B cell (primary cell): ENCODE measurements around the gene SIGLEC8. TPM values are rescaled to one million over a fixed set of nuclear protein-coding genes. Genes with fewer than 3 reads are reported as not detected.
A peak's percentile ranks its signal among the peaks of the same experiment; 100 is the strongest.

Experiments used
- ATAC-seq: fragments of 200-7000 bp; cut with Tn5 transposase; one replicate; pipeline ENCODE4 v1.10.0; 2021; ENCODE audit warnings: low read depth, mild to moderate bottlenecking, moderate number of reproducible peaks, moderate library complexity
- CTCF ChIA-PET: fragments of 350-600 bp; sonication (Branson Sonifier 250); formaldehyde crosslinking; loops from one replicate; lab custom pipeline; 2021; ENCODE audit warnings: antibody characterized with exemption, inconsistent platforms; lab: Charles Lee
- POLR2A ChIA-PET: fragments of 350-600 bp; sonication (Branson Sonifier 250); formaldehyde crosslinking; loops from one replicate; lab custom pipeline; 2021; ENCODE audit warnings: antibody characterized with exemption; lab: Charles Lee
- DNase-seq: peaks from one replicate; pipeline ENCODE4 v3.0.0; 2013
- H2AFZ ChIP-seq: 2 replicates; pipeline ENCODE4 v1.6.1; 2012; ENCODE audit warnings: mild to moderate bottlenecking, low read depth, low read length; ENCODE audit not compliant: insufficient read depth, poor library complexity, severe bottlenecking
- H3K27ac ChIP-seq, 2 donors: 1 replicate in 1 of 2; 2 replicates in 1 of 2; pipeline ENCODE4 v1.5.1; 2012 to 2013; ENCODE audit warnings: low read length in 2 of 2, mild to moderate bottlenecking in 2 of 2, moderate library complexity in 1 of 2
- H3K27me3 ChIP-seq, 4 experiments: fragments of 200-600 bp in 1 of 4; sonication (generic) in 1 of 4; replicated peaks in 1 of 4; 1 replicate in 2 of 4; 2 replicates in 2 of 4; pipeline versions ENCODE4 v1.6.1 to v1.7.0; 2013 to 2016; ENCODE audit warnings: low read length in 3 of 4, mild to moderate bottlenecking in 2 of 4, mixed read lengths in 1 of 4, moderate library complexity in 1 of 4; ENCODE audit not compliant: insufficient read depth in 4 of 4, control insufficient read depth in 3 of 4; ENCODE audit errors: control extremely low read depth in 1 of 4
- H3K36me3 ChIP-seq, 2 experiments: replicated peaks in 1 of 2; 1 replicate in 1 of 2; 2 replicates in 1 of 2; pipeline versions ENCODE4 v1.6.1 to v1.7.1; 2013; ENCODE audit warnings: low read length in 1 of 2; ENCODE audit not compliant: insufficient read depth in 2 of 2, control insufficient read depth in 1 of 2; ENCODE audit errors: control extremely low read depth in 1 of 2, extremely low read depth in 1 of 2
- H3K4me1 ChIP-seq, 2 donors: fragments of 200-600 bp in 1 of 2; sonication (generic) in 1 of 2; 1 replicate in 1 of 2; 2 replicates in 1 of 2; pipeline versions ENCODE4 v1.5.1 to v1.6.1; 2013 to 2017; ENCODE audit warnings: low read length in 2 of 2; ENCODE audit not compliant: control insufficient read depth in 2 of 2, insufficient read depth in 2 of 2
- H3K4me2 ChIP-seq: replicated peaks from 2 replicates; pipeline ENCODE3; 2012; ENCODE audit warnings: mild to moderate bottlenecking, low read depth, low read length; ENCODE audit not compliant: poor library complexity, severe bottlenecking
- H3K4me3 ChIP-seq, 5 experiments: fragments of 200-600 bp in 1 of 5; sonication (generic) in 1 of 5; 1 replicate in 3 of 5; 2 replicates in 2 of 5; pipeline versions ENCODE4 v1.5.1 to v1.7.0; 2011 to 2016; ENCODE audit warnings: low read length in 4 of 5, mild to moderate bottlenecking in 4 of 5, low read depth in 2 of 5, control low read depth in 1 of 5, moderate library complexity in 1 of 5; ENCODE audit not compliant: insufficient read depth in 1 of 5; ENCODE audit errors: control extremely low read depth in 1 of 5, extremely low read depth in 1 of 5
- H3K79me2 ChIP-seq: fragments of 200-600 bp; sonication (generic); one replicate; pipeline ENCODE4 v1.6.0; 2016; ENCODE audit warnings: low read length; ENCODE audit not compliant: control insufficient read depth, insufficient read depth
- H3K9ac ChIP-seq: fragments of 200-600 bp; sonication (generic); 2 replicates; pipeline ENCODE4 v1.6.1; 2017; ENCODE audit warnings: mild to moderate bottlenecking, low read length, moderate library complexity
- H3K9me3 ChIP-seq, 3 donors: one replicate each; pipeline versions ENCODE4 v1.6.1 to v1.7.1; 2013; ENCODE audit warnings: low read length in 2 of 3; ENCODE audit not compliant: control insufficient read depth in 2 of 3, insufficient read depth in 1 of 3; ENCODE audit errors: control extremely low read depth in 1 of 3
- H4K20me1 ChIP-seq: 2 replicates; pipeline ENCODE4 v1.6.0; 2012; ENCODE audit warnings: mild to moderate bottlenecking, low read length; ENCODE audit not compliant: insufficient read depth, control insufficient read depth, poor library complexity, severe bottlenecking
- H3K27ac Mint-ChIP-seq: one replicate; pipeline ENCODE4 v1.8.0; 2021; ENCODE audit warnings: mixed read lengths
- H3K27me3 Mint-ChIP-seq: one replicate; pipeline ENCODE4 v1.8.0; 2021; ENCODE audit warnings: mixed read lengths
- H3K4me1 Mint-ChIP-seq: one replicate; pipeline ENCODE4 v1.8.0; 2021; ENCODE audit warnings: mixed read lengths
- H3K4me3 Mint-ChIP-seq: one replicate; pipeline ENCODE4 v1.8.0; 2021; ENCODE audit warnings: mixed read lengths
- H3K9me3 Mint-ChIP-seq: one replicate; pipeline ENCODE4 v1.8.0; 2022; ENCODE audit warnings: mixed read lengths; ENCODE audit not compliant: insufficient read depth
- CTCF ChIP-seq: fragments of 200-600 bp; IDR thresholded peaks from one replicate; pipeline ENCODE4 v1.8.0; 2022; ENCODE audit warnings: antibody characterized with exemption, mild to moderate bottlenecking
- EZH2 ChIP-seq: IDR thresholded peaks from 2 replicates; pipeline ENCODE4 v1.6.1; 2012; ENCODE audit warnings: borderline replicate concordance, low read depth, mild to moderate bottlenecking, moderate library complexity, low read length; ENCODE audit not compliant: insufficient read depth, poor library complexity, severe bottlenecking
- WGBS: methylation state at CpG from one replicate; pipeline ENCODE4 v1.1.5; 2013; ENCODE audit warnings: missing lambda C conversion rate; ENCODE audit not compliant: insufficient coverage; 5-methylcytosine and 5-hydroxymethylcytosine counted together
- intact Hi-C: fragments of 100-400 bp; cut with micrococcal nuclease; formaldehyde crosslinking; loops from one replicate; pipeline ENCODE4 v1.10.0; 2022
- polyA plus RNA-seq: library from polyadenylated mRNA; depleted of rRNA; stranded (reverse); fragments of >200 nt; gene quantifications from 2 replicates; pipeline ENCODE4 v1.2.3, GENCODE V29; 2012
- total RNA-seq, 2 donors: library from RNA; stranded (reverse); fragments of 120-200 nt in 1 of 2; gene quantifications; 1 replicate in 1 of 2; 2 replicates in 1 of 2; pipeline versions ENCODE4 v1.2.3 to v1.2.4, GENCODE V29; 2013 to 2022

The SIGLEC8 gene
- total and polyA plus RNA-seq, 2 donors (not counting 1 experiment from before 2014, with no cell fraction given), result not detected

GRCh38 chr19:51422053-51422448, 36.2 kb downstream of the SIGLEC8 start:
- ChIA-PET POLR2A (interaction anchor here (0.6 to 0.7 kb wide), 2 partner anchors 19 to 62 kb away, joined by 3 to 7 read pairs; no protein-coding TSS in a partner anchor), CTCF (interaction anchor here (0.5 to 6.6 kb wide), 20 partner anchors 8 to 239 kb away, joined by 3 to 112 read pairs (median 6); partner anchors contain the start of gene VSIG10L)
- H3K27ac ChIP-seq, result no peak overlapping the region
- no peak overlapping the region for H2AFZ ChIP-seq
- peak; percentile 87 for DNase-seq
- peak; percentile 99 for TF ChIP-seq CTCF
- TF ChIP-seq EZH2, result no peak
- peak overlapping the region; percentile 56 for H3K4me2 ChIP-seq
- peak; percentile 39 for ATAC-seq
- H3K27me3 ChIP-seq, result peaks cover 0 to 15% (median 3%) of the 10 kb centered on the region in 4 experiments
- Mint-ChIP-seq H3K4me3 (peak overlapping the region; percentile 39), H3K4me1 (peaks cover 29% of the 10 kb centered on the region), H3K9me3 (no peaks in the 10 kb centered on the region), H3K27ac (no peak overlapping the region), H3K27me3 (peaks cover 10% of the 10 kb centered on the region)
- WGBS, result 1% methylated on average over 16 of the region's 19 CpGs
- intact Hi-C loops, result loop anchor here (1.0 to 10.0 kb wide), 2 partner anchors 17 to 93 kb away; no protein-coding TSS in a partner anchor
- no peaks in the 10 kb centered on the region for H3K79me2 ChIP-seq
- no peak overlapping the region for H3K4me3 ChIP-seq
- H4K20me1 ChIP-seq, result no peaks in the 10 kb centered on the region
- peaks cover 0 to 6% (median 0%) of the 10 kb centered on the region in 3 donors for H3K9me3 ChIP-seq
- no peaks in the 10 kb centered on the region for H3K36me3 ChIP-seq
- H3K4me1 ChIP-seq, result peaks cover 19 to 33% of the 10 kb centered on the region in 2 donors
- no peak overlapping the region for H3K9ac ChIP-seq
